Skeletal muscle tissue (tissue), 4 donors: ENCODE results near the gene DENND1A. TPM values are rescaled to one million over a fixed set of nuclear protein-coding genes. Genes with fewer than 3 reads are reported as not detected.
"Not testable (repeated sequence)": the region's sequence is repeated elsewhere in the genome, so short reads cannot be mapped to it uniquely, and the experiment has no call there.

ENCODE experiments used
- H3K27ac ChIP-seq: one replicate; pipeline ENCODE4 v1.7.0; 2013; ENCODE audit warnings: mild to moderate bottlenecking, low read depth, low read length, inconsistent platforms
- H3K27me3 ChIP-seq, 3 donors: one replicate each; pipeline ENCODE4 v1.7.0; 2013; ENCODE audit warnings: low read length in 3 of 3; ENCODE audit not compliant: control insufficient read depth in 3 of 3, insufficient read depth in 3 of 3
- H3K36me3 ChIP-seq, 3 donors: one replicate each; pipeline ENCODE4 v1.7.0; 2013; ENCODE audit warnings: low read length in 3 of 3; ENCODE audit not compliant: control insufficient read depth in 3 of 3, insufficient read depth in 3 of 3
- H3K4me1 ChIP-seq, 3 donors: one replicate each; pipeline ENCODE4 v1.7.0; 2013; ENCODE audit warnings: low read length in 3 of 3, mild to moderate bottlenecking in 3 of 3; ENCODE audit not compliant: control insufficient read depth in 3 of 3, insufficient read depth in 3 of 3
- H3K4me3 ChIP-seq, 3 donors: one replicate each; pipeline ENCODE4 v1.7.0; 2013; ENCODE audit warnings: low read length in 3 of 3
- H3K9ac ChIP-seq, 3 donors: one replicate each; pipeline ENCODE4 v1.7.0; 2013; ENCODE audit warnings: low read length in 3 of 3, mild to moderate bottlenecking in 3 of 3, moderate library complexity in 2 of 3, low read depth in 1 of 3
- H3K9me3 ChIP-seq, 3 donors: one replicate each; pipeline ENCODE4 v1.7.0; 2013; ENCODE audit warnings: low read length in 3 of 3; ENCODE audit not compliant: control insufficient read depth in 3 of 3
- total RNA-seq: library from RNA; depleted of rRNA; stranded (reverse); fragments of >200 nt; gene quantifications from one replicate; pipeline ENCODE4 v1.2.3, GENCODE V29; 2014
- donor health status: Osteomylitis.

Gene DENND1A
- total RNA-seq, 1 donor from 2014 or later: 23.5 TPM

DNA sequence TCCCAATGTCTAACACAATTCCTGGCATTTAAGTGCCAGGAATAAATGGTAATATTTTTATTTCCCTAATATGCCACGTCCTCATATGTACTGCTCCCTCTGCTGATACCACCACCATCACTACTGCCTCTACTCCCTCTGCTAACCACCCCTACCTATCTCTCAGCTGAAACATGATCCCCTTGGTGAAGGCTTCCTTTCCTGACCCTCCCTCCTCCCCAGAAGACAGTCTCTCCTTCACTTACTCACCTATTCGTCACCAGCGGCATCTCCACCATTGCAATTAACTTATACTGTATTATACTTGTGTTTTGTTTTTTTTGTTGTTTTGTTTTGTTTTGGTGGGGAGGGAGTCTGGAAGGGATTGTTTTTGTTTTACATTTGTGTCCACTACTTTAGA lies 4.8 kb downstream of the DENND1A start:
- no peaks in the 10 kb centered on the region for H3K9me3 ChIP-seq
- no peaks in the 10 kb centered on the region for H3K36me3 ChIP-seq
- peaks cover 10 to 21% (median 12%) of the 10 kb centered on the region in 3 donors for H3K4me1 ChIP-seq
- H3K4me3 ChIP-seq: no peak overlapping the region
- H3K9ac ChIP-seq: no peak overlapping the region
- H3K27me3 ChIP-seq: no peaks in the 10 kb centered on the region
- H3K27ac ChIP-seq: no peak overlapping the region

DNA sequence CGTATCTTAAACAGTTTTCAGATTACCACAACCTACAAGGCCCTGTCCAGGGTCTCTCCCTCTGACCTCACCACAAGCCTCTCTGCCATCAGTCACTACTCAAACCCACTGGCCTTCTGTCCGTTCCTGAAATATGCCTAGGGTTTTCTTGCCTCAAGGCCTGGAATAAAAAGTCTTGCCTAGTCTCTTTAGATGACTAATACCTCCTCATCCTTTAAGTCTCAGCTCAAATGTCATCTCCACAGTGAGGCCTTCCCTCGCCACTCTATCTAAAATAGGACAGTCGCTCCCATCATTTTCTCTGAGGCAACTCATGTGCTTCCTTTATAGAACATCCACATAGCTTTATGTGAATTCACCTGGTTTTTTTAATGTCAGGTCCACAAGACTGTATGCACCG lies 5.2 kb downstream of the DENND1A start:
- no peak overlapping the region for H3K27ac ChIP-seq
- no peaks in the 10 kb centered on the region for H3K9me3 ChIP-seq
- no peak overlapping the region for H3K4me3 ChIP-seq
- H3K9ac ChIP-seq: no peak overlapping the region
- no peaks in the 10 kb centered on the region for H3K36me3 ChIP-seq
- no peaks in the 10 kb centered on the region for H3K27me3 ChIP-seq
- H3K4me1 ChIP-seq: peaks cover 10 to 20% (median 12%) of the 10 kb centered on the region in 3 donors

DNA sequence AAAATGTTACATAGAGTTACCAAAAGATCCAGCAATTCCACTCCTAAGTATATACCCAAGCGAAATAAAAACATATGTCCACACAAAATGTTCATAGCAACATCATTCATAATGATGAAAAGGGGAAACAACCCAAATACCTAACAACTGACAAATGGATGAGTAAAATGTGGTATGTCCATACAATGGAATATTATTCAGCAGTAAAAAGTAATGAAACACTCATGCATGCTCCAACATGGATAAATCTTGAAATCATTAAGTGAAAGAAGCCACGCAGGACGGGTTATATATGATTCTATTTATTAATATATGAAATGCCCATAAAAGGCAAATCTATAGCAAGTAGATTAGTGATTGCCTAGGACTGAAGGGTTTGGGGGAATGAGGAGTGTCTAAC lies 6.0 kb downstream of the DENND1A start:
- H3K9ac ChIP-seq: no peak overlapping the region

DNA sequence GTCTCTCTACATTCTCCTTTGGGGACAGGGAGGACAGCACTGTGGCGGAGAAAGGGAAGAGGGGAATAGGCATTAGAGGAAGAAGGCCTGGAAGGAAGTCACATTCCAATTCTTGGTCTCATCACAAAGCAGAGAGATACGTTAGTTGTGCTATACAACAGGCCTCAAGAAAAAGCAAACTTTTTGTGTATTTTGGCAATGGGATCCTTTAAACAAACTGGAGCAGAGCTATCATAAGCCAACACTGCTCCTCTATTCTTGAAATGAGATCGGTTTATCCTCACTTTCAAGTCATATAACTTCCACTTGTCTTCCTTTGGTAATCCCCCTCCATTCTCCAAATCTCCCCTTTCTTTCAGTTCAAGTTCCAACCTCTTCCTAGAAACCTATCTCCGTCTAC lies 6.5 kb downstream of the DENND1A start:
- Histone ChIP-seq H3K4me1 (peaks cover 3 to 11% (median 5%) of the 10 kb centered on the region in 3 donors), H3K36me3 (no peaks in the 10 kb centered on the region), H3K27ac (no peak overlapping the region), H3K27me3 (no peaks in the 10 kb centered on the region), H3K4me3 (no peak overlapping the region), H3K9me3 (no peaks in the 10 kb centered on the region), H3K9ac (no peak overlapping the region)

More for the DNA sequence above, 6.0 kb downstream of the DENND1A start:
- no peaks in the 10 kb centered on the region for H3K27me3 ChIP-seq
- no peaks in the 10 kb centered on the region for H3K9me3 ChIP-seq
- no peak overlapping the region for H3K4me3 ChIP-seq
- H3K27ac ChIP-seq: no peak overlapping the region
- no peaks in the 10 kb centered on the region for H3K36me3 ChIP-seq
- peaks cover 6 to 16% (median 9%) of the 10 kb centered on the region in 3 donors for H3K4me1 ChIP-seq

DNA sequence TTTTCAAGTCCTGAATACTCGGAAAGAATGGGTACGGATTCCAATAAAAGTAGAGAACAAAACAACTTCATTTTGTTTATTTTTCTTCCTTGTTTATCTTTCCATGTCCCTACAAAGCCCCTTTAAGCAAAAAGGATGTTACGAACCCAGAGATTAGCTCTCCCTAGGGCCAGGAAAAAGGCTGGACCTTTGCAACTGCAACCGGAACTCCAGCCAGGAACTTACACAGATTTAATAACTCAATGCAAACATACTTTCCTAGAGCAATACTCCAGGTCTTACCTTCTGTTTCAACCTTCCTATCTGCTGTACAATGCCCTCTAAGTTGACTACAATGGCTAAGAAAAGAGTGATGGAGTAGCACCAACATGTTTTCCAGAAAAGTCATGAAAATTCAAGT lies 7.0 kb downstream of the DENND1A start:
- Histone ChIP-seq H3K27me3 (no peaks in the 10 kb centered on the region), H3K36me3 (no peaks in the 10 kb centered on the region), H3K4me1 (peaks cover under 1 to 6% (median 3%) of the 10 kb centered on the region in 3 donors), H3K4me3 (no peak overlapping the region), H3K9ac (no peak overlapping the region), H3K27ac (no peak overlapping the region), H3K9me3 (no peaks in the 10 kb centered on the region)

DNA sequence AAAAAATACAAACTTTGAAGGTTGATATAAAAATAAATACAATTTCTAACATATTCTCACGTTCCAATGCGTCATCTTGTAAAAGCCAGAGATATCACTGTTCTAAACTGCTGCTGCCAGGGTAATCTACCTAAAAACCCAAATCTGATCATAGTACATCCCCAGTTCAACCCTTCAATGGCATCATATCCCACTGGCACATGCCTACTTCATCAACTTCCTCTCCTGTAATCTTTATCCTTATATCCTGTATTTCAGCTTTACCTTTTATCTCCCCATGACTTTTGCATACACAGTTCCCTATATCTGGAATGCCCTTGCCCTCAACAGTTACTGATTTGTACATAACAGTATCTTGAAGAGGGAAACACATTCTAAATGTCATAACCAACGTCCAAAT lies 7.5 kb downstream of the DENND1A start:
- Histone ChIP-seq H3K27ac (no peak overlapping the region), H3K9me3 (no peaks in the 10 kb centered on the region), H3K4me3 (no peak overlapping the region), H3K9ac (no peak overlapping the region), H3K27me3 (no peaks in the 10 kb centered on the region), H3K36me3 (no peaks in the 10 kb centered on the region), H3K4me1 (peaks cover 0 to 2% (median 0%) of the 10 kb centered on the region in 3 donors)

DNA sequence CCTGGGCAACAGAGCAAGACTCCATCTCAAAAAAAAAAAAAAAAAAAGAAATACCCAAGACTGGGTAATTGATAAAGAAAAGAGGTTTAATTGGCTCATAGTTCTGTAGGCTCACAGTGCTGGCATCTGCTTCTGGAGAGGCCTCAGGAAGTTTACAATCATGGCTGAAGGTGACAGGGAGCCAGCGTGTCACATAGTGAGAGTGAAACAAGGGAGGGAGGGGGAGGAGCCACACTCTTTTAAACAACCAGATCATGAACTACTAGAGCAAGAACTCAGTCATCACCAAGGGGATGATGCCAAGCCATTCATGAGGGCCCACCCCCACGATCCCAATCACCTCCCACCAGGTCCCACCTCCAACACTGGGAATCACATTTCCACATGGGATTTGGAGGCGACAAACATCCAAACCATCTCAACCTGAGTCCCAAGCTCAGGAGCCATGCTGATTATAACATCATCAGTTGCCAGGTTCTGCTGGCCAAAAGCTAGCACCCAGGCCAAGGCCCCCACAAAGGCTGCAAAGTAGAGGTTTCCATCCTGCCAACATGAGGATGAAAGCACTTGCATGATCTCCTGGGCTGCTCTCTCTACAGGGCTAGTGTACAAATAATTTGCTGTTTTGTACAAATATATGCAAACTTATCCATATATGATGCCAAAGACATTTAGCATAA lies 15.3 kb downstream of the DENND1A start:
- no peak overlapping the region for H3K4me3 ChIP-seq

DNA sequence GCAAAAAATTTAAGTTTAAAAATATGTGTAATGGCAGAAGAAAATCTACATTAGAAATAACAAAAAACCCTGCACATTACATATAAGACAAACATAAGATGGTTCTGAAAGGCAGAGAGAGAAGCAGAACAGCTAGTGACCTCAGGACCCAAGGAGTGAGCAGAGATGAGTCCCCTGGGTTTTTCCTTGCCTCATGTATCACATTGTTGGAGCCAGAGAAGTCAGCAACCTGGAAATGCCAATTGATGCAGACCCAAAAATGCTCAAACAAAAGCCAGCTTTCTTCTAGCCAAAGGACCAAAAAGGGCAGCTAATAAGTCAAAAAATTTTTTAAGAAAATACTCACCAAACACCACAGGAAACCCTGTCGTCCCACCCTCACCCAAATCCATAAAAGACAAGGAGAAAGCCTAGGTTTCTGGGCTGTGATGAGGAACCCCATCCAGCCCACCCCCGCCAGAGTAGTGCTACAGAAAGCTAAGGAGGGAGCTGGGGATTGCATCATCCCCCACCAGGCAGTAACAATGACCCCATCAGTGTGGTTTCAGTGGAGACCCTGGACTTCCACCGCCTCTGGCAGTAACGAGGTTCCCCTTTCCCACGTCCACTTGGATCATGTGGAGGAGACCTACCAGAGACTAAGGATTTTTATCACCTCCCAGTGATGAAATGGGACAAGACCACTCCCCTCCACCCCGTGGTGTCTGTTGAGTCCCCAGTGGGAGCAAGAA lies 17.6 kb downstream of the DENND1A start:
- Histone ChIP-seq H3K9me3 (no peaks in the 10 kb centered on the region), H3K9ac (no peak overlapping the region), H3K4me1 (peaks cover 0 to 2% (median 0%) of the 10 kb centered on the region in 3 donors), H3K4me3 (no peak overlapping the region), H3K27me3 (no peaks in the 10 kb centered on the region), H3K27ac (no peak overlapping the region), H3K36me3 (no peaks in the 10 kb centered on the region)

More for the DNA sequence above, 15.3 kb downstream of the DENND1A start:
- H3K9me3 ChIP-seq: no peaks in the 10 kb centered on the region
- H3K27ac ChIP-seq: no peak overlapping the region
- no peak overlapping the region for H3K9ac ChIP-seq
- H3K27me3 ChIP-seq: no peaks in the 10 kb centered on the region
- no peaks in the 10 kb centered on the region for H3K36me3 ChIP-seq
- H3K4me1 ChIP-seq: peaks cover 0 to 2% (median 0%) of the 10 kb centered on the region in 3 donors

DNA sequence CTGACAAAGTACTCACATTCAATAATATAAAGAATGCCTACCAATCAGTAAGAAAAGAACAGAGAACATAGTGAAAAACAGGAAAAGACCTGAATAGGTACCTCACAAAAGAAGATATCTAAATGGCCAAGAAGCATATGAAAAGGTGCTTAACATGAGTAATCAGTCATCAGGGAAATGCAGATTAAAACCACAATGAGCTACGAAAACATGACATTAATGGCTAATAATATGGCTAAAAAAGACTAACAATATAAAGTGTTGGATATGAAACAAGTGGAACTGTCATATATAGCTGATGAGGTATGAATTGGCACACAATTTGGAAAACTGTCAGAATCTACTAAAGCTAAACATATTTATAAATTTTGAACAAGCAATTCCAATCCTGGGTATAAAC lies 18.9 kb downstream of the DENND1A start:
- Histone ChIP-seq H3K36me3 (no peaks in the 10 kb centered on the region), H3K9me3 (no peaks in the 10 kb centered on the region), H3K9ac (no peak overlapping the region), H3K27ac (no peak overlapping the region), H3K4me3 (no peak overlapping the region), H3K4me1 (peaks cover 0 to 2% (median 0%) of the 10 kb centered on the region in 3 donors), H3K27me3 (no peaks in the 10 kb centered on the region)

DNA sequence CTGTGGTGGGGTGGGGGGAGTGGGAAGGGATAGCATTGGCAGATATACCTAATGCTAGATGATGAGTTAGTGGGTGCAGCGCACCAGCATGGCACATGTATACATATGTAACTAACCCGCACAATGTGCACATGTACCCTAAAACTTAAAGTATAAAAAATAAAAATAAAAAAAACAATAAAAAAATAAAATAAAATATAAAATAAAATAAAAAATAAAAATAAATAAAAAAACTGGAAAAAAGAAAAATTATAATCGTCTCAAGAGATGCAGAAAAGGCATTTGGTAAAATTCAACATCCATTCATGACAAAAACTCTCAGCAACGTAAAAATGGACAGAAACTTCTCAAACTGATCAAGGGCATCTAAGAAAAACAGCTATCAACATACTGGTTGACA lies 20.7 kb downstream of the DENND1A start:
- not testable (repeated sequence) for H3K4me3 ChIP-seq, H3K36me3 ChIP-seq, H3K9ac ChIP-seq

More for the DNA sequence above, 20.7 kb downstream of the DENND1A start:
- H3K4me1 ChIP-seq, H3K27me3 ChIP-seq, H3K27ac ChIP-seq, H3K9me3 ChIP-seq: not testable (repeated sequence)
